CD4-positive, alpha-beta T cell treated with Interleukin-12 subunit alpha and Interleukin-12 subunit beta, for 1 hour (primary cell): ENCODE measurements around the gene C4orf33.
"Not testable (repeated sequence)": the region's sequence is repeated elsewhere in the genome, so short reads cannot be mapped to it uniquely, and the experiment has no call there.

Experiments used
- DNase-seq: peaks from one replicate; pipeline ENCODE4 v3.0.0-alpha.2; 2020

Gene C4orf33, protein sequence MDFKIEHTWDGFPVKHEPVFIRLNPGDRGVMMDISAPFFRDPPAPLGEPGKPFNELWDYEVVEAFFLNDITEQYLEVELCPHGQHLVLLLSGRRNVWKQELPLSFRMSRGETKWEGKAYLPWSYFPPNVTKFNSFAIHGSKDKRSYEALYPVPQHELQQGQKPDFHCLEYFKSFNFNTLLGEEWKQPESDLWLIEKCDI

DNA sequence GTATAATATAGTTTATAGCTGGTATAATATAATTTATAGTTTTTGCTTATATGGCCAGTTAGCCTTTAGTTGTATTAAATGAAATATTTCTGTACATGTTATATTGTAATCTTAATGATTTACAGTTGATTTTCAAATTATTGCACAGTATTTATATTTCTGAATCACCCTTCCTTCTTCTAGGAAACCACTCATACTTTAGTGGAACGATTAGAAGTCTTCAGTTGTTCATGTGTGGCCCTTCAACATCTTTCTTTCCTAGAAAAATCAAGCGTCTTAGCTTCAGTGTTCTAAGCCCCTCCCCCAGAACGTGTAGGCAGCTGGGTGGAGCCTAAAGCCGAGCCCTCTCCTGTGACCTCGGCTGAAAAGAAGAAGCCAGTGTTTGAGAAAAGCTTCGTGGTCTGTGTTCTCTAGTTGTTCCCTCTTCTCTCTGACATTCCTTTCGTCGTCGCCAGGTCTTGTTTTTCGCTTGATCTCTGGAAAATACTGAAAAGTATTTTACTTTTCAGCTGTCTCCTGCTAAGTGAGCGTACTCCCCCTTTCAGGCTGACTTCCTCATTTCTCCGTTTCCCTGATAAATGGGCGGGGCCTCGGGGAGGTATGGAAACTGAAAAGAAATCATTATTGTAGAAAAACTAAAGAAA is at the start of gene C4orf33:
Gene C4orf33, plus strand, starts transcription at position 342 of the 644 bp plus-strand sequence. CDS start 6,459 bp downstream, outside the sequence.
- peak; percentile 80 for DNase-seq

DNA sequence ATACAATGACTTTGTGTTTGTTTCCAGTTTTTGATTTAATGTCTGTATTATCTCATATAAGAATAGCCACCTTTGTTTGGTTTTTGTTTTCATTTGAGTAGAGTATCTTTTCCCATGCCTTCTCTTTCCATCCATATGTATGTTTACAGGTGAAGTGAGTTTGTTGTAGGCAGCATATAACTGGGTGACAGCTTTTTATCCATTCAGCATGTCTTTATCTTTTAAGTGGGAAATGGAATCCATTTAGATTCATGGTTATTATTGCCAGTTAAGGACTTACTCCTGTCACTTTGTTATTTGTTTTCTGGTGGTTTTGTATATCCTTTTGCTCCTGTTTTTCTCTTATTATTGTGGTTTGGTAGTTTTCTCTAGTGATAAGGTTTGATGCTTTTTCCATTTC is 36.9 kb upstream of the C4orf33 start:
- DNase-seq, result no peak

DNA sequence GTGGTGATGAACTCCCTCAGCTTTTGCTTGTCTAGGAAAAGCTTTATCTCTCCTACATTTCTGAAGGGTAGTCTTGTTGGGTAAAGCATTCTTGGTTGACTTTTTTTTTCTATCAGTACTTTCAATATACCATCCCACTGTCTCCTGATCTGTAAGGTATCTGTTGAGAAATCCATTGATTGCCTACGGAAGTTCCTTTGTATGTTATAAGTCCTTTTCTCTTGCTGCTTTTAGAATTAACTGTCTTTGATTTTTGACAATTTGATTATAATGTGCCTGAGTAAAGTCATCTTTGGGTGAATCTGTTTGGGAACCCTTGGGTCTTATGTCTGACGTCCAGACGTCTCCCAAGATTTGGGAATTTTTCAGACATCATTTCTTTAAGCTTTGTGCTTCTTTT is 33.4 kb upstream of the C4orf33 start:
- no peak for DNase-seq

DNA sequence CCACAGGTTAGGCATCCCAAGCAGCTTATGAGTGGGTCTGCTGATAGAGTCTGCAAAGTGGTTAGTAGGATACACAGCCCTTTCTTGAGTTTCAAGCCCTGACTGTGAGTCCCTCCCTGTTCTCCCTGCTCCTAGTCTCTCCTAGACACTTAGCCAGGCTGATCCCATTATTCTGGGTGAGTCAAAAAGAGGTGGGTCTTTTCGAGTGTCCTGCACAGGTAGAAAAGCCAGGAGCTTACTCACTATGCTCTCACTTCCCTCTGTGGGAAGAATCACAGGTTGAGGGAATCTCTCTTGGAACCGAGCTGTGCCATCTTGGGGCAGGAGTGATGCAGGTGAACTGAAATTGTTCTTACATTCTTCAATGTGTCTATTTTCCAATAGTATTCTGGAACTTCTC is 32.3 kb upstream of the C4orf33 start:
- DNase-seq, result no peak

DNA sequence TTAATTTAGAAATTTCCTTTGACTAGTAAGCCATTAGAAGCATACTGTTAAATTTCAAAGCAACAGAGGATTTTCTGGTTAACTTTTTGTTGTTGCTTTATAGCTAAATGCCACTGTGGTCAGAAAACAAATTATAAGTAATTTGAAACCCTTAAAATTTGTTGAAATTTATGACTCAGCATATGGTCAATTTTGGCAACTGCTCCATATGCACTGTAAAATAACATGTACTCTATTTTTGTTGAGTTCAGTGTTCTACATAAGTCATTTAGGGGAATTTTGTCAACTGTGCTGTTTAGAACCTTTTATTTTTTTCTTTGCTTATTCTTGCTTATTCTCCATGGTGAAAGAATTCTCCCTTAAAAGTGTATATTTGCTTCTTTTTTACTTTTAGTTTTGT is 31.2 kb upstream of the C4orf33 start:
- DNase-seq, result no peak

DNA sequence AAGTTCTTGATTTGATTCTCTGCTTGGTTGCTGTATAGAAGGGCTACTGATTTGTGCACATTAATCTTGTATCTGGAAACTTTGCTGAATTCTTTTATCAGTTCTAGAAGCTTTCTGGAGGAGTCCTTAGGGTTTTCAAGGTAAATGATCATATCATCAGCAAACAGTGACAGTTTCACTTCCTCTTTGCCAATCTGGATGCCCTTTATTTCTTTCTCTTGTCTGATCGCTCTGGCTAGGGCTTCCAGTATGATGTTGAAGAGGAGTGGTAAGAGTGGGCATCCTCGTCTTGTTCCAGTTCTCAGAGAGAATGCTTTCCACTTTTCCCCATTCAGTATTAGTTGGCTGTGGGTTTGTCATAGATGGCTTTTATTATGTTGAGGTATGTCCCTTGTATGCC is 26.4 kb upstream of the C4orf33 start:
- DNase-seq, result not testable (repeated sequence)

DNA sequence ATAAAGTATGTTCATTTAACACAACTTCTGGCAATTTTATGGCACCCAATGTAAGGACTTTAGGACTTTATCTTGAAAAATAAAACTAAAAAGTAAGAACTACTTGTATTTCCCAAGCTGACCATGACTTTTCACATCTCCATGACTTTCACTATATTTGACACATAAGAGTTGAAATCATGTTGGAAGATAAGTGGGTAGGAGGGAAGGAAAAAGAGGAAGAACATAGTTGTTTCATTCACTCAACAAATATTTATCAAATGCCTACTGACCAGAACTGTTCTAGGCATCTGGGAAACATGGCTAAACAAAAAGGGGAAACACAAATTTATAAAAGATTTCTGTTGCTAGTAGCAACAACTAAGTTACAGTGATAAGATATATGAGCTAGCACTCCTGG is 18.6 kb upstream of the C4orf33 start:
- no peak for DNase-seq

DNA sequence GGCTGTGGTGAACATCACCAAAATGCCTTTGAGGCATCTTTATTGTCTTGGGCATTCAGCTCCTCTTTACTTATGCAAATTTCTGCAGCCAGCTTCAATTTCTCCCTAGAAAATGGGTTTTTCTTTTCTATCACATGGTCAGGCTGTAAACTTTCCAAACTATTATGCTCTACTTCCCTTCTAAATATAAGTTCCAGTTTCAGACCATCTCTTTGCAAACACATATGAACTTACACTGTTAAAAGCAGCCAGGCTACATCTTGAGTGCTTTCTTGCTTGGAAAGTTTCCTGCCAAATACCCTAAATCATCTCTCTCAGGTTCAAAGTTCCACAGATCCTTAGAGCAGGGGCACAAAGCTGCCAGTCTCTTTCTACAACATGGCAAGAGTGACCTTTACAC is 15.8 kb upstream of the C4orf33 start:
- no peak for DNase-seq

DNA sequence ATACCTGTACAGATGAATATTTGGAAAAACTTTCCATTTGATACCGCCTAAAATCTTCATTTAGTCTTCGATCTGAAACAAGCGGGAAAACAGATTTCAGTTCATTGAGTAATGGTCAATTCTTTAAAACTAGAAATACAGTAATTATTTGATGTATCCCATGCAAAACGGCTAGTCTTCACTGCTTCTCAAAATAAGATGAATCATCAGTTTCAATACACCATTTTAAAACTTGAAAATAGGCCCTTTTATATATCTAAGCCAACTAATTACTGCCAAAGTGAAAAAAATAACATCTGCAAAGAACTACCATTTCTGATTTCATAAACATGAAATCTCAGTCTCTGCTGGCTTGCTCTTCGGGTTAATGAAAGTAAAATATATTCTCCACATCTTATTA is 13.7 kb upstream of the C4orf33 start:
- no peak for DNase-seq

DNA sequence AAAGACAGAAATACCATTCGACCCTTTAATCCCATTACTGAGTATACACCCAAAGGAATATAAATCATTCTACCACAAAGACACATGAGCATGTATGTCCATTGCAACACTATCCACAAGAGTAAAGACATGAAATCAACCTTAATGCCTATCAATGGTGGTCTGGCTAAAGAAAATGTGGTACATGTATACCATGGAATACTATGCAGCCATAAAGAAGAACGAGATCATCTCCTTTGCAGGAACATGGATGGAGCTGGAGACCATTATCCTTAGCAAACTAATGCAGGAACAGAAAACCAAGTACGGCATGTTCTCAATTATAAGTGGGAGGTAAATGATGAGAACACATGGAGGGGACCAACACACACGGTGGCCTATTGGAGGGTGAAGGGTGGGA is 10.5 kb upstream of the C4orf33 start:
- no peak for DNase-seq

DNA sequence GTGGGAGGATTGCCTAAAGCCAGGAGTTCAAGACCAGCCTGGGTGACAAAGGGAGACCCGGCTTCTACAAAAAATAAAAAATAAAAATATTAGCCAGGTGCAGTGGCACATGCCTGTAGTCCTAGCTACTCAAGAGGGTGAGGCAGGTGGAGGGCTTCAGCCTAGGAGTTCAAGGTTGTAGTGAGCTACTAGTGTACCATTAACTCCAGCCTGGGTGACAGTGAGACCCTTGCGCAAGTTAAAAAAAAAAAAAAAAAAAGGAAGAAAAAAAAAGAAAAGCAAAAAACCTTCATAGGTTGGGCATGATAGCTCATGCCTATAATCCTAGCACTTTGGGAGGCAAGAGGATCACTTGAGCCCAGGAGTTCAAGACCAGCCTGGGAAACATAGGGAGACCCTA is 8.4 kb upstream of the C4orf33 start:
- DNase-seq, result no peak

DNA sequence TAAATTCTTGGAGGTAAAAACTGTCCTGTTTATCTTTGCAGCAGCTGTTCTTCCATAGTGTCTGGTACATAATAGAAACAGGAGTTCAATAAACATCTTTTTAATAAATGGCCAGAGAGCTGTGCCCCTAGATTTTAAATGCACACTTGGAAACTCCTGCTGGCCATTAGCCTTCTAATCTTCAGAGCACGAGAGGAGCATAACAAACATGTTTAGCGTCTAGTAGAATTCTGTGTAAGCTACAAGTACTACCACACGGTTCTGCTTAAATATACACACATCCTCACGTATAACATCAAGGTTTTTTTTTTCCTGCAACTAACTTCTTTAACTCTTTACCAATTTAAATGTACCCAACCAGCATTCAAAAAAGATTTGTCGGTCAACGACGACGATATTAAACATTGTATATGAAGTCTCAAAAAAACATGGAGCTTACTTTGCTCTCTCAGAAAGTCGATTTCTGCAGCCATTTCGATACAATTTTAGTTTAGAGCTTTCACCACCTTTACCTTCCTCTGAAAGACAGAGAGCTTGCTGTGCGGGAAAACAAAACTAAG is 3.2 kb upstream of the C4orf33 start:
- DNase-seq, result no peak

DNA sequence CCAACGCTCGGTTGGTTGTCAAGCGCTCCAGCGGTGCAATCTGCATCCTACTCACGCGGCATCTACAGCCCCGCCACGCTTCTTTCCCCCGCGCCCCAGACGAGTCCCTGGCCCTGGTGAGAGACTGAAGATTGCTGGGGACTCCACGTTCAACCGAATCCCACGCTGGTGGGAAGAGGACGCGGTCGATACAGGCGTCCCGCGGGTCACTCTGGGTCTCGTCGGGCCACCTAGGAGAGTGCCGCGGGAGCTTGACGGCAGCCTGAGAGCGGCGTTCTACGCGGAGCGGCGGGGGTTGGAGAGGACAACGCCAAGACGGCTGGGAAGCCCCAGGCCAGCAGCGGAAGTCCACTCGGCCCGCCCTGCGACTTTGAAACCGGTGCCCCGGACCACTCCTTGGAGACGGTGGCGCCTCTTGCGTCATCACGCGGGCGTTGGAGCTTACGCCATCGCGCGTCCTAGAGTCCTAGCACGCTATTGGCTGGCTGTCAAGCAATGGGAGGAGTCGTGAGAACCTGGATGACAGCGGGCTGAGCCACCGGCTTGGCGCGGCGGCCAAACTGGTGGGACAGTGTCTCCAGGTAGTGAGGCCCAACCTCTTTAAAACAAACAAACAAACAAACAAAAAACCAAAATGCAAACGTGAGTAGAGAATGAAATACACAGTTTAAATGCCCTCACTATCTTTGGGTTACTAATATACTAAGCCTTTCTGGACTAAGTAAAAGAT is 2.6 kb upstream of the C4orf33 start, which contains the start of gene SCLT1:
Gene SCLT1, minus strand, starts transcription at position 349 of the 730 bp plus-strand sequence. CDS start 436 bp downstream, outside the sequence.
- DNase-seq, result peak; percentile 94

DNA sequence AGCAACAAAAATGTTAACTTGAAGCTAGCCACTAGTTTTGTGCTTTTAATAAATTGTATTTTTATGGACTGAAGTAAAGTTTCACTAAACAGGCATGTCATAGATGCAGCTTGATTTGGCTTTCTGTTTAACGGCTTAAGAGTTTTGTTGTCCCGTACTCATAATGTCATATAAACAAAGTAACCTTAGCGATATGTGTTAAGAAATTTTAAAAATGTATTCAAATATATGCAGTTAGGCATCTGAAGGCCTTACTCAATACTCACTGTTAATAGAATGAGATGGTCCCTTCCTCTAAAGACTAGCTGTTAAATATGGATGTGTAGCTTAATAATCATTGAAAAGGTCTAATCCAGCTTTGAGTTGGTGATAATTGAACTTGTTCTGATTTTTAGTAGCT is 1.6 kb upstream of the C4orf33 start:
- no peak for DNase-seq

DNA sequence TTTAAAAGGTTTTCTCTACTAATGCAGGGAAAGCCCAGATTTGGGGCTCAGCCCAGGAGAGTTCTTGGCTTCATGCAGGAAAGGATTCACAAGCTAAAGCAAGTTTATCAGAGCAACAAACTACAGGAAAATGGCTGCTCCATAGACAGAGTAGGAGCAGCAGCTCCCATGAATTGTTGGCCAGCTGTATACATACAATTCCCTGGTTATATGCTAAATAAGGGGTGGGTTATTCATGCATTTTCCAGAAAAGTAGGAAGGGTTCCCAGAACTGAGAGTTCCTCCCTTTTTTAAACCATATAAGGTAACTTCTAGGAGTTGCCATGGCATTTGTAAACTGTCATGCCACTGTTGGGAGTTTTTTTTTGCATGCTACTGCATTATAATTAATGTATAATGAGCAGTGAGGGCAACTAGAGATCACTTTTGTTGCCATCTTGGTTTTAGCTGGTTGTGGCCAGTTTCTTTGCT is 2.6 kb downstream of the C4orf33 start:
- DNase-seq, result no peak

DNA sequence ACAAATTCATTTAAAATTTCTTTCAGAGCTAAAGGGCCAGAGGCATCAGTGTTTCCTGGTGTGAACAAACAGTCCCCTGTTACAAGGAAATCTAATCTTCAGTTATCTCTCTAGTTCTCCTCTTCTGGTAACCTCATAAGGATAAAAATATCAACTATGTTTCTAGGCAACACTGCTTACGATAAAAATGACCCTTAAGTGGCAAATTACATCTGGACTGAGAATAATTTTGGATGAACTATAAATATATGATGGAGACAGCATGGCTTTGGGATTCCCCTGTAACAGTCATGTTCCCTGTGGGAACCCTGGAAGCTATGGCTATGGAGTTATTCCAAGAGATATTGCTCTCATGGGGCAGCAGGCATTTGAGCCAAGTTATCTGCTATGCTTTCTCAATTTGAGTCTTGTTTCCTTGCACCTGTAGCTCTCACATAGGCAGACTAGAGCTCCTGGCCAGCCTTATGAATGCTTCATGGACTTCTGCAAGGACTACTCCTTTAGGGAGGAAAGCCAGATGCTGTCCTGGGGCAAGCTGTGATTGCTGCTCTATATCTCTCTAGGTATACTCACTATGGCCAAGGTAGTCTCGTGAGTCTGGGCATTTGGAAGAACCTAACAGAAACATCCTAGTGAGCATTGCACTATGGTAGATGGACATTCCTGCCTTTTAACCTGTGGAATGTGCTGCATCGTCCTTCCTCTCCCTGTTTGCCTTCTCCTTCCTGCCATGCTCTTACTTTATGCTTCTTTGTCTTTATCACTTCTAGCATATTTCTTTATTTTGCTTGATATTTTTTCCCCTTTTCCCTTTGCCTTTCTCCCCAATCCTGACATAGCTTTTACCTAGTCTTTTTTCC is 14.2 kb downstream of the C4orf33 start:
- DNase-seq, result no peak

DNA sequence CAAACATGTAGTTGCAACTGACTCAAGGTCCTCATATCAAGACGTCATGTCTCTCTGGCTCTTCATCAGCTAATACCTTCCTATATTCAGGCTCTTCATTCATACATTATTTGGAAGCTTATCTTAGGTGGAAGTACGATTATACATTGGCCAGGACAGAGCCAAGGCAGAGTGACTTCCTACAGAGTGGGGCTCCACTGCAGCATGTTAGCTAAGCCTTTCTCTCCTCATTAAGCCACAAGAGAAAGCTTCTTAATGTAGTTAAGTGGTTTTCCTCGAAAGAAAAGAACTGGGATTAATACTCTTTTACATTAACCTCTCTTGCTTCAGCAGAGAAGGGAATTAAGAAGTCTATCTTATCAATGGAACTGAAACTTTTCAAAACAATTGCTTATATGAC is 15.0 kb downstream of the C4orf33 start:
- no peak for DNase-seq

DNA sequence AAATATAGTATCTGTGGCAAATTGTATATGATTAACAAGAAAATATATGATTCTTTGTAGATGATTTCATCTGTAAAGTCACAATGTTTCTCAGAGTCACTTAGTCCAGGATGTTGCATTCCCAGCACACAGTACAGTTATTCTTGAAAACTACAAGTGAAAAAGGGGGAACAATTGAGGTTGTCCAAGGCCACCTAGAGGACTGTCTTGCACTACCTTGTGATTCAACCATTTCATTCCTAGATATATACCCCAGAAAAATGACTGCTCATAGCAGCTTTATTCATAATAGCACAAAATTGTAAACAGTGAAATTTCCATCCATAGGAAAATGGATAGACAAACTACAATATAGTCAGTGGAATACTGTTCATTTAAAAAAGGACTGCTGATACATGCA is 16.0 kb downstream of the C4orf33 start:
- DNase-seq, result no peak

DNA sequence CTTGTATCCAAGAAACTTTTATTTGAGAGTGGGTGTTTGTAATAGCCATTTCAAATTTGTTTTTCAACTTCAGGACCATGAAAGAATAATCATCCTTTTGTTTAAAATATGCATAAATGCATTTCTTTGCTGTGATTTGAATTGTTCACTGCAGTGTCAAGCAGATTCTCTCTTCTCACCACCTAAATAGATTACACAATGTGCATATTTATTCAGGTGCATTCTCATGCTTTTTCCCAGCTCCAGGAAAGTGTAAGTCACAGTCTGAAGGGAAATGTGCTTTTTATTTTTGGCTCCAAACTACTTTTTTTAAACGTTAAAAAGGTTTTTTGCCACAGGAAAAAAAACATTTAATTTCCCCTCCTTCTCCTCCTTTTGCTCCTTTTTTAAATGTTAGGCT is 17.5 kb downstream of the C4orf33 start:
- no peak for DNase-seq

DNA sequence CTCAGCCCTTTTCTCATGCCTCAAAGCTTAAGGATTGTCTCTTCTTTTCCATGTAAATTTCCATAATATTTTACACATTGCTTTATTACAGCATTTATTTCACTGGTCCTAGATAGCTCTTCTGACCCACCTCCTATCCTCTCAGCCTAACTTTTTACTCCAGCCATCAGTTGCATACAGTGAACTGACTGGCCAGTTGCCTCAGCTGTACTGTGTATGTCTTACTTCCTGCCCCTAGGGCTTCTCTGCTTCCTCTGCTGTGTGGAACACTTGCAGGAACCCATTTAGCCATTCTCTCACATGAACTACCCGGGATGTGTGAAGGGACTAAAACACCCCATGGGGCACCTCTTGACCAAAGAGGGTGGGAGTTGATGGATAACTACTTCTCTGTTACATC is 18.0 kb downstream of the C4orf33 start:
- DNase-seq, result no peak

DNA sequence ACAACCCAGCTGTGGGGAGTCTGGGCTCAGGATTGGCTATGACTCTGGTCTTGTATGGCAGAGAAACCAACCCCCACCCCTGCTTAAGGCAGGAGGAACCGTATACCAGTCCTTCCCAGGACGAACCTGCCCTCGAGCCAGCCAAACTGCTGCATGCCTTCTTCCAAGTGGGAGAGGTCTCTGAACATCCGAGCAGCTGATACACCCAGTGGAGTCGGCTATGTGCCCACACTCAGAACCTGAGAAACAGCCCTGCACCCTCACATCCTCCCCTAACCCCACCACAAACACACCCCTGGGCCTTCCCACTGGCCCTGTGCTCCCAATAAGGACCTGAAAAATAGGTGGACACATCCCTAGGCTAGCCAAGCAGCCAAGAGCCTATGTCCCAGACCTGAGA is 21.8 kb downstream of the C4orf33 start:
- no peak for DNase-seq

DNA sequence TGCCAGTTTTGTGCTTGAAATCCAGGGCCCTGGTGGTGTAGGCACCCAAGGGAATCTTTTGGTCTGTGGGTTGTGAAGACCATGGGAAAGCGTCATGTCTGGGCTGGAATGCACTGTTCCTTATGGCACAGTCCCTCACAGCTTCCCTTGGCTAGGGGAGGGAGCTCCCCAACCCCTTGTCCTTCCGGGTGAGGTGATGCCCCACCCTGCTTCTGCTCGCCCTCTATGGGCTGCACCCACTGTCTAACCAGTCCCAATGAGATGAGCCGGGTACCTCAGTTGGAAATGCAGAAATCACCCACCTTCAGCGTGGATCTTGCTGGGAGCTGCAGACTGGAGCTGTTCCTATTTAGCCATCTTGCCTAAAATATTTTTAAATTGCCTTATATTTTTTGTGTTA is 30.7 kb downstream of the C4orf33 start:
- not testable (repeated sequence) for DNase-seq

DNA sequence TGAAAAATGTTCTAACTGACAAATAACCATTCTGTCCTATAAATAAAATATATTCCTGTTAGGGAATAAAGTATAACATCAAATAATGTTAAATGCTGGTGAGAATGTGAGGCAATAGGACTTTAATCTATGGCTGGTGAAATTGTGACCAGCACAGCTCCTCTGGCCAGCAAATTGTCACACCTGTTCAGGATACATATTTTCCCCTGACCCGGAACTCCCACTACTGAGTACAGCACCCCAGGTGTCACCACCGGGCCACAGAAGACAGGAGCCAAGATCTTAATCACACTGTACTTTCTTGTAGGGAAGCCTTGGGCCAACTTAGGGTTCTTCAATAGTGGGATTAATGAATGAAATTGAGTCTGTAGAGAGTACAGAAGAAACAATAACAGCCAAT is 33.2 kb downstream of the C4orf33 start:
- DNase-seq, result no peak
